HG03342 (cell line): ENCODE measurements around the gene CLCA2.
A peak's percentile ranks its signal among the peaks of the same experiment; 100 is the strongest.

Experiments used
- ATAC-seq: cut with Tn5 transposase; IDR thresholded peaks from one replicate; pipeline ENCODE4 v1.9.1; 2021; ENCODE audit warnings: mild to moderate bottlenecking, moderate library complexity; ENCODE audit not compliant: unreplicated experiment

CLCA2 gene, protein sequence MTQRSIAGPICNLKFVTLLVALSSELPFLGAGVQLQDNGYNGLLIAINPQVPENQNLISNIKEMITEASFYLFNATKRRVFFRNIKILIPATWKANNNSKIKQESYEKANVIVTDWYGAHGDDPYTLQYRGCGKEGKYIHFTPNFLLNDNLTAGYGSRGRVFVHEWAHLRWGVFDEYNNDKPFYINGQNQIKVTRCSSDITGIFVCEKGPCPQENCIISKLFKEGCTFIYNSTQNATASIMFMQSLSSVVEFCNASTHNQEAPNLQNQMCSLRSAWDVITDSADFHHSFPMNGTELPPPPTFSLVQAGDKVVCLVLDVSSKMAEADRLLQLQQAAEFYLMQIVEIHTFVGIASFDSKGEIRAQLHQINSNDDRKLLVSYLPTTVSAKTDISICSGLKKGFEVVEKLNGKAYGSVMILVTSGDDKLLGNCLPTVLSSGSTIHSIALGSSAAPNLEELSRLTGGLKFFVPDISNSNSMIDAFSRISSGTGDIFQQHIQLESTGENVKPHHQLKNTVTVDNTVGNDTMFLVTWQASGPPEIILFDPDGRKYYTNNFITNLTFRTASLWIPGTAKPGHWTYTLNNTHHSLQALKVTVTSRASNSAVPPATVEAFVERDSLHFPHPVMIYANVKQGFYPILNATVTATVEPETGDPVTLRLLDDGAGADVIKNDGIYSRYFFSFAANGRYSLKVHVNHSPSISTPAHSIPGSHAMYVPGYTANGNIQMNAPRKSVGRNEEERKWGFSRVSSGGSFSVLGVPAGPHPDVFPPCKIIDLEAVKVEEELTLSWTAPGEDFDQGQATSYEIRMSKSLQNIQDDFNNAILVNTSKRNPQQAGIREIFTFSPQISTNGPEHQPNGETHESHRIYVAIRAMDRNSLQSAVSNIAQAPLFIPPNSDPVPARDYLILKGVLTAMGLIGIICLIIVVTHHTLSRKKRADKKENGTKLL

DNA sequence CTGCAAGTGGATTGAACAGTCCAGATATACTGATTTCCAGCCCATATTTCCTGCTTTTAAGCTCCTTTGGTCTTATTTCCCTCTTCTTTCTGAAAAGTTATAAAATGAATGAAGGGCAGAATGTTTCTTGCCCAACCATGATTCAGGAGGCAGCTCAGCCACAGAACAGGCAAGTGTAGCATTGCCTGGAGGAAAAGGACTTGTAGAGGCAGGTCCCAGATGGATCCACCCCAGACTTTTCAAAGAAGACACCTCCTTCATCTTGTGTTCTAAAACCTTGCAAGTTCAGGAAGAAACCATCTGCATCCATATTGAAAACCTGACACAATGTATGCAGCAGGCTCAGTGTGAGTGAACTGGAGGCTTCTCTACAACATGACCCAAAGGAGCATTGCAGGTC, at the start of gene CLCA2:
CLCA2 (plus strand) TSS at position 299 of the 400 bp plus-strand sequence; CDS start at position 376, 77 bp downstream.
- no peak for ATAC-seq

DNA sequence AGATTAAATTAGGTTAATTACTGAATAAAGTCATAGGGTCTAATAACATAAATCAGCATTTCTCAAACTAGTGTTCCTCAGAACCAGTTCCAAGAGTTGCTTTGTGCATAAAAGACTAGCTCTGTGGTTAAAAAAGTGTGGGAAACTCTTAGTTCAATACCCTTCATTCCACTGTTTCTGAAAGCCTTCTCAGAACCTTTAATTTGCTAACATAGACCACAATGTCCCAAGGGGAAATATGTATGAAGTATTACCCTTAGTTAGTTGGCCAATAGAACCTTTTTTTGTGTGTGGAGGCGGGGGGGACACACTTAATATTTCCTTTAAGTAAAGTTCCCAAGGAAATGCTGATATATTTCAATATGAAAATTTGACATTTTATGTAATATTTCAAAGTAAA, 48.3 kb upstream of the CLCA2 start:
- ATAC-seq, result no peak

DNA sequence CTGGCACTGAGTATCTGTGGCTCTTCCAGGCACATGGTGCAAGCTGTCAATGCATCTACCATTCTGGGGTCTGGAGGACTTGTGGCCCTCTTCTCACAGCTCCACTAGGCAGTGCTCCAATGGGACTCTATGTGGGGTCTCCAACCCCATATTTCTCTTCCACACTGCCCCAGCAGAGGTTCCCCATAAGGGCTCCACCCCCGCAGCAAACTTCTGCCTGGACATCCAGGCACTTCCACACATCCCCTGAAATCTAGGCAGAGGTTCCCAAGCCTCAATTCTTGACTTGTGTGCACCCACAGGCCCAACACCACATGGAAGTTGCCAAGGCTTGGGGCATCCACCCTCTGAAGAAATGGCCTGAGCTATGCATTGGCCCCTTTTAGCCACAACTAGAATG, 46.6 kb upstream of the CLCA2 start:
- no peak for ATAC-seq

DNA sequence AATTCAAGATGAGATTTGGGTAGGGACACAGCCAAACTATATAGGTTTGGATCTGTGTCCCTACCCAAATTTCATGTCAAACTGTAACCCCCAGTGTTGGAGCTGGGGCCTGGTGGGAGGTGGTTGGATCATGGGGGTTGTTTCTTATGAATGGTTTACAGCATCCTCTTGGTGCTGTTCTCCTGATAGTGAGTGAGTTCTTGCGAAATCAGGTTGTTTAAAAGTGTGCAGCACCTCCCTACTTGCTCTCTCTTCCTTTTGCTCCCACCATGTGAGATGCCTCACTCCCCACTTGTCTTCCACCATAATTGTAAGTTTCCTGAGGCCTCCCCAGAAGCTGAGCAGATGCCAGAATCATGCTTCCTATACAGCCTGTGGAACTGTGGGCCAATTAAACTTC, 45.2 kb upstream of the CLCA2 start:
- no peak for ATAC-seq

DNA sequence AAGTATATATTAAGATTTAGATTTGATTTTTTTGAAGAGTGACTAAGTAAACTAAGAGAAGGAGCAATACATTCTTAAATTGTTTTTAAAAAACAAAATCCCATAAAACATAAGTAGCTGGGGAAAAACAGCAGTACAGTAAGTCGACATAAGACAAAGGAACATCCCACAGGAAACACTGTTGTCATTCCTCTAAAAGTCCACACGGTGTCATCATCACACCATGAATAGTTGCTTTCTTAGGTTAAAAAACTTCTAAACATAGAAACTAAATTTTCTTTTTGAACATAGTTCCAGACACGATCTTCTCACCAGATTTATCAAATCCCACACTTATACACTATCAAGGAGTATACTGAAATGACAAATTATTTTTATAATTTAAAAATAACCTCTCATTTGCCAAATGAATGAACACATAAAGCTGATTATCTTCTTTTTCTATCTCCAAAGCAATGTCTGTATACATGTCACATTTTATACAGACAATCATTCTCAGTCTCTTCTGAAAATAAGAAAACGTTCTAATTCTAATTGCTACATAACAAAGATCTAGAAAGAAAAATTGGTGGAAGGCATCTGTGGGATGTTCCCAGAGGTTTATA, 43.6 kb upstream of the CLCA2 start:
- ATAC-seq, result peak; percentile 77

DNA sequence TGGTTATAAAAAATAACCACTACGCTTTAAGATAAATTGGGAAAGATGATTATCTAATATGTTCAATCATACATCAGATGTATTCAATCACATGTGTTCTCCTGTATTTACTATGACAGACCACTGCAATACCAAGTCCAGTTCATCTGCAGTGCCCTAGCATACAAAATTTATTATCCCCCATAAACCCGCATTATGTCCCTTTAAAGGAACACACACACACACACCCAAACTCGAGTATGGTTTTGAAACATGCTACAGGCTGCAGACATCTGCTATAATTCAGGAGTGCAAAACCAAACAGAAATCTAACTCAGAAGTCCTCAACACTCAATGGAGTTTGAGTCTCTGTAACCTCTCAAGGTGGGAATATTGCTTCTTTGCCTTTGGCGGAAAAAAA, 42.7 kb upstream of the CLCA2 start:
- no peak for ATAC-seq

DNA sequence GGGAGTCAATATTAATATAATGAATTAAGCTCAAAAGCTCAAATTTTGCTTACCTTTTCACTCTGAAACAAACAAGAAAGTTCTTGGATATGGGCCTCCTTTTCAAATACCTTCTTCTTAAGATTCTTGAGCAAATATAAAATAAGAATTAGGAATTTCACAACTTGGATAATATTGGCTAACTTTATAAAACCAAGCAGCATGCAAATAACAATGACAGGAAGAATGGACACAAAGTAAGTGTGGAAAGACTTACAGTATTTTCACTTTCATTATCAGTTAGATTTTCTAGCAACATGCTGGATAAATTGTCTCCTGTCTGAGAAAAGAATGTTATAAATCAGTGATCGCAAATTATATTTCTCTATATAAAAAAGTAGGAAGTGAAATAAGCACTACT, 41.1 kb upstream of the CLCA2 start:
- peak; percentile 60 for ATAC-seq

DNA sequence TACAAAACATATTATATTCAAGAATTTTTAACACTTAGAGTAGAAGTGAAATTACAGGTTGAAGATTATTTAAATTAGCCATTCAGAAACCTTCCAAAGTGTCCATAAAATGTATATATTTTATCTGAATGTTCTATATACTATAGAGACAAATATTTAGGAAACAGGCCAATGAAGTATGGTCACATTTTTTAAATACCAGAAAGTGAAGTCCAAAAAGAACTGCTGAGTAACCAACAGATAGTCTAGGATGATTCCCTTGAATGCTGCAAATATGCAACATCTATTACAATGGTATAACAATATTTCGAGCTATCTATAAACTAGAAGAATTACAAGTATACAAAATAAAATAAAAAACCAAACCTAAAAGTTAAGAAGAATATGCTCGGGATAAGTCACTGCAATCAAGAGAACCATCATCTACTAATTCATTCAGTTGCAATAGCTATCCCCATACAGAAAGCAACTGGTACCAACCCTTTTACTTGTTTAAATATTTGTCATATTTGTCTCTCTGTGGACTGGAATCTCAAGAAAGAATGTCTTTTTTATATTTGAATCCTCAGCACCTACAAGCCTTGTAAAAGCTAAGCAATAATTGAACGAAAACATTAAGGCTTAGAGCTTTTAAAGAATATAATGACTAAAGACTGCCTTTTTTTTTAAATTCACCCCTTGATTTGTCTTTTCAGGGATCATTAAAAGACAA, 35.9 kb upstream of the CLCA2 start:
- no peak for ATAC-seq

DNA sequence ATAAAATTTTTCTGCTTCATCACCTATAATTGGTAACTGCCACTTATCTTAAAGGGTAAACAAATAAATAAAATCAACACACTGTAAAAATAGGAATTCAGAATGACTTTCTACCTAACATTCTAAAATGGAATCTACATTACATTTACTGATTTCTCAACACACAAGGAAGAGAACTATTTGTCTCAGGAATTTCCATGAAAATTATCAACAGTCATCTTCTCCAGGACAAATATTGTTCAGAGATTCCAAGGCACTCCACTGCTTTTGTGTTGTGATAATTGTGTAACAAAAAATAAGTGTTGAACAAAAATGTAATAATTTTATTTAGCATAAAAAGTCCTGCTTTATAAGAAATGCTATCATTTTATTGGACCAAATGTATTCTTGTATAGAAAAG, 35.2 kb upstream of the CLCA2 start:
- no peak for ATAC-seq

DNA sequence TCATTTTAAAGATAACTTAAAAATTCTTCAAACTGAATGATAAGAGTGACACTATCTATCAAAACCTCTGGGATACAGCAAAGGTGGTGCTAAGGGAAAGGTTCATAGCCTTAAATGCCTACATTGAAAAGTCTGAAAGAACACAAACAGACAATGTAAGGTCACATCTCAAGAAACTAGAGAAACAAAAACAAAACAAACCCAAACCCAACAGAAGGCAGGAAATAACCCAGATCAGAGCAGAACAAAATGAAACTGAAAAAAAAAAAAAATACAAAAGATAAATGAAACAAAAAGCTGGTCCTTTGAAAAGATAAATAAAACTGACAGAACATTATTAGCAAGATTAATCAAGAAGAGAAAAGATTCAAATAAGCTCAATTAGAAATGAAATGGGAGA, 34.7 kb upstream of the CLCA2 start:
- peak; percentile 85 for ATAC-seq

DNA sequence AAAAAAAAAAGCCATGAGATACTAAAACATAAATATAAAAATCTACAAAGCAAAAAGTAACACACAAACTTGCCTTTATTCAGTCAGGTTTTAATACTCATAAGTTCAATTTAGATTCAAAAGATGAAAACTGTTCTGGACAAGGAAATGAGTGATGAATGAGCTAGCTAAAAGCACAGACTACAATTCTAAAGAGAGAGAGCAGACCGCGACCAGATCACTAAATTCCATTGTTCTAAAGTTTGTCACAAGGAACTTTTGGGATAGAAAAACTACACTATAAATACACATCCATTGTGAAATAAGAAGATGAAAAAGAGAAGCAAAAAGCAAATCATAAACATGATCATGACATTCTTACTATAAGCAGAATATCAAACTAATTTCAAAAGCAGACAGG, 29.6 kb upstream of the CLCA2 start:
- ATAC-seq, result no peak

DNA sequence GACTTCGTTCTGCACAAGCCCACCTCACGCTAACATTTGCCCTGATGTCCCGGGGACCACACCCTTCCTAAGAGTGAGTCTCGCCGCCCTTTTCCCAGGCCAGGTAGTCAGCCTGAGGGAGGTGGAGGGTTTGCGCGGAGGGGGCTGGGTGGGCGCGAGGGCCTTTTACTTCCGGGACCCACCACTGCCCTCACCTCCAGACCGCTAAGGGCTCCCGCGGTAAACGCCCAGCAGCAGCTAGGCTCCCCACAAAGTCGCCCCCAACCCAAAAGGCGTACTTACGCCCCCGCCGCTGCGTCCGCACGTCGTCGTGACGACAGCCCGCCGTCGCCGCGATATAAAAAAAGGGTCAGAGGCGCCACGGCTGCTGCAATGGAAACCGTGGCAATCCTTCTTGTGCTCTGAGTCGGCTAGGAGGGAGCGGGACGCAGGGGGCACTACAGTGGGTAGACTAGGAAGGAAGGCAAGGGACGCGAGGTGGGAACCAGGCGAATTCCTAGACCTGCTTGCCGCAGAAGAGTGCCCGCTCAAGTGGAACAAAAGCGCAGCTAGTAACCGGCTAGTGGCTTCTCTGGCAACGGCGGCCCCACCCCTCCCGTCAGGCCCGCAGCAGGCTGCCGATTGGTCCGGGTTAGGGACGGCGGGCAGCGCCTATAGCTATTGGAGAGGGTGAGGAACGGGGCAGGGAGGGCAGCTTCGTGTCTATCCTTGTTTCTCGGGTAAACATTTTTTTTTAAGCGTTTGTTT, 28.0 kb upstream of the CLCA2 start, which contains the start of gene ODF2L:
ODF2L (minus strand) TSS at position 573 of the 747 bp plus-strand sequence. CDS start 9,296 bp downstream, outside the sequence.
- ATAC-seq, result peak; percentile 100

DNA sequence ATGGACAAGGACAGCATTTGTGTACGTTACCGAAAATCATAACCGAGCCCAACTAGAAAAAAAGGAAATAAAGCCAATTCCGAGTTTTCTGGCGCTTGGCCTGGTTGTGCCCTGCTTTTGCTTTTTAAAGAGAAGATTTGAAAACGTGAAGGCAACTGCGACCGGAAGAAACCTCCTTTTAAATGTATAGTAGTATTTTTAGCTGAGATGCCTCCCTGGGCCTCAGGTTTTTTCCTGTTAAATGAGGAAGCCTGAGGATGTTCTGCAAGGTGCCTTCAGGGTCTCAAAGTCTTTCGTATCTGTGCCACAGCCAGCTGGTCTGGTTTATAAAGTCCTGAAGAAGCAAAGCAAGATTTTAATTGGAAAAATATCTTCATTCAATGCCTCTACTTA, 27.5 kb upstream of the CLCA2 start:
- ATAC-seq, result peak; percentile 21

DNA sequence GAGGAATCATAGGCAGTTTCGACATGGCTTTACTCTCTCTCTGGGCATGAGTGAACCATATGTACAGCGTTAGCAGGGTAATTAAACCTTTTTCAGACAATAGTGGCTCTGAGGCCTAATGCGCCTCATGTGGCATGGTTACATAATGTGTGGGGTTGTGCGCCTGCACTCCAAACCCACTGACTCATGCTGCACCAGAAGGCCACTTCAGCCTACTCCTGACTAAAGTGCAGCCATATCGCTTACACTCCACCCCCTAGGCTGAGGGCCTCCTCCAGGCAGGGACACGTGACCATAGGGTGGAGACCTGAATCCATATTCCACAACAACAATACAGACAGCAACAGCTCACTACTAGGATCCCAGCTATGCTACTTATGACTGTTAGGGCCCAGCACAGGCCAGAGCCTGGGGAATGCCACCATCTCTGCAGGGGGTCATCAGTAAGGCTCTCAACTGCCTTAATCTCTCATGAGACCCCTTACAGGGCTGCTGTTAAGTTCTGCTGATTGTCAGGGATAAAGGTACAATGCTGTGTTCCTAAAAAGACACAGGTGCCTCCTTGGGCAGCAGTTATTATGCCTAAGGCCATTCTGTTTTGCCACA, 14.5 kb upstream of the CLCA2 start:
- ATAC-seq, result no peak

DNA sequence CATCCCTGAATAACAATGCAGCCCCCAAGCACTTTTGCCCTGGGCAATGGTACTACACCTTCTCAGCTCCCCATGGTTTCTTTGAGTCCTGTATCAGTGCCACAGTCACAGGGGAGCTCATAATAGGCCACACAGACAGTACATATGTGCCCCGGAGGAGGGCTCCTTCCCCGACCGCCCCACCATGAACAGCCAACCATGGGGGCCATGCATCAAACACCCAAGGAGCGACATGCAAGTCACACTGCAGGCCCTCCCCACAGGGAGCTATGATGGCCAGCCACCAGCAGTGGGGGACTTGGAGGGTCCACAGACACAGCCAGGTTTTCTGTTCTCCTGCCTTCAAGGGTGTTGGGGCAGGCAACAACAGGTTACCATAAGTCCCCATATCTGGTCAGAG, 13.1 kb upstream of the CLCA2 start:
- no peak for ATAC-seq

DNA sequence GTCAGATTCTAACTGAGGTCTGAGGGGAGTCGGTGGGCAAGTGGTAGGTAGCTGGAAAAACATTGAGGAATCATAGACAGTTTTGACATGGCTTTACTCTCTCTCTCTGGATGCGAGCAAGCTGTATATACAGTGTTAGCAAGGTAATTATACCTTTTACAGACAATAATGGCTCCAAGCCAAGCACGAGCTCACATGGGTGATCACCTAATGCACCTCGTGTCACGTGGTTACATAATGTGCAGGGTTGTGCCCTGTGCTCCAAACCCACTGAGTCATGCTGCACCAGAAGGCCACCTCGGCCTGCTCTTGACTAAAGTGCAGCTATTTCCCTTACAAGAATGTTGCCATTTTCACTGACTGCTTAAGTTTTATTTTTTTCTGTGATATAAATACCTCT, 7.6 kb upstream of the CLCA2 start:
- no peak for ATAC-seq

DNA sequence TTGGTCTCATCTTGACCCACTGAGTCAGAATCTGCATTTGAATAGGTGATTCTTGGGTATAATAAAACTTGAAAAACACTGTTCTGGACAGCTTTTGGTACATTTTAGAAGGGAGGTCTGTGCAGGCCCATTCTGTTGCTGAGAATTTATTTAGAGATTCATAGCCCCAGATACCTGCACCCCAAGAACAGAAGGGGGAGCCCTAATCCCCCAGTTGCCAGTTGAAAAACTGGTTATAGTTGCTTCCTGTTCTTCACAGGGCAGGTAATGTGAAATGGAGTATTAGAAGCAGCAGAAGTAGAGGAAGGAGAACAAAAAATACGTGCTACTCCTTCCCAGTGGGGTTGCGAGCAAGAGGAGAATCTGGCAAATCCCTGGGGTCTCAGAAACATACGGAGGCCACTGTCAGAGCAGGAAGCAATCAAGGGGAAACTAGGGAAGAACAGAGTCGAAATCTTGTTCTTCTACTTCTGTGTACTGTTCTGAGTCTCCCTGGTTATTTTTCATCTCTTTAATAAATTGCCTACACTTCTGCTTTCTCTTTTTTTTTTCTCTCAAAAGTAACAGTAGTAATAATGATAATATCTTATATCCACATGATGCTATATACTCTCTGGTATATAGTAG, 4.6 kb upstream of the CLCA2 start:
- ATAC-seq, result peak; percentile 96

DNA sequence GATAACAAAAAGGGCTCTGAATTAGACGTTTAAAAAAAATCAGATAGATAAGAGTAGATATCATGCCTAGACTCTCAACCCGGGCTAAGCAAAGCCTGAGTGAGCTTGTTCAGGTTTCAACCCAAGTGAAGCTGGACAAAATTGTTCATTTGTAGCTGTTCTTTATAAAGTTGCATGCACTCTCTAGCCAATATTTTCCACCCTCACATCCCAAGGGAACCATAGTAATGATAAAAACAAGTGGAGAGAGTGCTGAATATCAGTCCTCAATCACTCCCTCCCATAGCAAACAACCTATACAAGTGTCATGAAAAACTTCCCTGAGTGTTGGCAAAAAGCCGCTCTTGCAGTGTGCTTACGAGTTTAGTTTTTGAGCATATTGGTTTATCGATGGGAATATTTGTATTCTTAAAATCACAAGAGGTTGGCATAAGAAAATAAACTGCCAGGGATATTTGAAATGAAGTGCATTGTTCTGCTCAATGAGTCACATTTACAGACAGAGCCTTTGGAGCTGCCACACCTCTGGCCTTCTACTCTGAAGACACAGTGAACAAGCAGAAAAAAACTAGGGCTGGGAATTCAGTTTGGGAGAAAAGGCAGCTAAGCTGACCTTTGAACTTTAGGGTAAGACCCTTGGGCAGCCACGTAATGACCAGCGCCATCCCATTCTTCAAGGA, 2.2 kb upstream of the CLCA2 start:
- ATAC-seq, result no peak

DNA sequence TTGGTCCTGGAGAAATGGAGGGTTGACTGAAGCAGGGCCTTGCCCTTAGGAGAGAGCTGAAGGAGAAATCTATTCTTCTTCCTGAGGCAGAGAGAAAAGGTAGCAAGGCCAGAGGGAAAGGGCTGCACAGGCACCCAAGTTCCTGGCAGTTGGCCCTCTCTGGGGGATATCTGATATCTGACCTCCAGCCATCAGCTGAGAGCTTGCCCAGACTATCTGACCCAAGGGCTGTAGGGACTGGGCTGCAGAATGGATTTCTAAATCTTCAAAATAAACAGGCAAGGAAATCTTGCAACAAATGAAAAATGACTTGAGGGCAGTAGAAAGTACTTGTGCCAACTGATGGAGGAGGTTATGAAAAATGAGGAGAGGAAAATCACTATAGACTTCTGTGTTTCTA, 498 bp upstream of the CLCA2 start:
- ATAC-seq, result no peak
